Measurements from ENCODE around the gene NR2F6.

The NR2F6 gene

DNA sequence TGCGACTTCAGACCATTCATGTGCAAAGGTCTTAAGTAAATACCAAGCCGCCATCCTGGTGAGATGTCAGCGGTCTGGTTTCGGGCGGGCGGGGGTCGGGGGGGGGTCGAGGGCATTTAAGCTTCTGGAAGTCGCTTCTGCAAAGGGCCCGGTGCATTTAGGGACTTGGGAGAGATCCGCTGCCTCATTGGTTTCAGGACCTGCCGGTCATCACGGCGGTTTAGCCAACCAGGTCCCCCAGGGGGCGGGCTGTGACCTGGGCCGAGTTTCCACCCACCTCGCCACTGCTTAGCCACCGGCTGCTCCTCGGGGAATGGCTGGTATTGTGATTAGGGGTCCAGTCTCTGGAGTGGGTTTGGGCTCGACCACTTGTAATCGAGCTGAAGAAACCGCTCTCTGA is 43.8 kb upstream of the NR2F6 start:
- Histone ChIP-seq H3K4me3 (IDR thresholded peaks at IDR 0.05; ENCODE audit: insufficient read depth, low read depth, low read length) (no peak overlapping the region), H3K79me2 (ENCODE audit: insufficient read depth, low read depth) (no peaks in the 10 kb centered on the region), H2AFZ (ENCODE audit: low read depth) (no peak overlapping the region), H3K36me3 (ENCODE audit: insufficient read depth) (no peaks in the 10 kb centered on the region), H3K4me2 (no peak overlapping the region), H3K27me3 (ENCODE audit: insufficient read depth, low read depth) (0 out of 2 replicates have a peak, but pooled peaks cover 6% of the 10 kb centered on the region), H3K9ac (no peak overlapping the region), H3K4me1 (ENCODE audit: low read depth, poor library complexity, severe bottlenecking) (peaks cover 7% of the 10 kb centered on the region), H3K27ac (no peak overlapping the region), H4K20me1 (ENCODE audit: insufficient read depth) (no peaks in the 10 kb centered on the region)
- no peak for TF ChIP-seq CTCF (conservative IDR thresholded peaks at IDR 0.05; ENCODE audit: low read depth, low read length)

- H3K4me3 ChIP-seq (IDR thresholded peaks at IDR 0.05; ENCODE audit: insufficient read depth, low read depth, low read length) = no peak overlapping the region
- no peak overlapping the region for H3K27ac ChIP-seq
- no peaks in the 10 kb centered on the region for H3K36me3 ChIP-seq (ENCODE audit: insufficient read depth)
- no peak overlapping the region for H3K9ac ChIP-seq
- H4K20me1 ChIP-seq (ENCODE audit: insufficient read depth) = no peaks in the 10 kb centered on the region
- no peak for TF ChIP-seq CTCF (conservative IDR thresholded peaks at IDR 0.05; ENCODE audit: low read depth, low read length)
- no peaks in the 10 kb centered on the region for H3K79me2 ChIP-seq (ENCODE audit: insufficient read depth, low read depth)
- peaks cover 6% of the 10 kb centered on the region for H3K4me1 ChIP-seq (ENCODE audit: low read depth, poor library complexity, severe bottlenecking)
- H2AFZ ChIP-seq (ENCODE audit: low read depth) = no peak overlapping the region
- H3K27me3 ChIP-seq (ENCODE audit: insufficient read depth, low read depth) = 0 out of 2 replicates have a peak, but pooled peaks cover 6% of the 10 kb centered on the region
- no peak overlapping the region for H3K4me2 ChIP-seq
These were observed 41.0 kb upstream of the NR2F6 start for GRCh38 chr19:17286752-17287151.

DNA sequence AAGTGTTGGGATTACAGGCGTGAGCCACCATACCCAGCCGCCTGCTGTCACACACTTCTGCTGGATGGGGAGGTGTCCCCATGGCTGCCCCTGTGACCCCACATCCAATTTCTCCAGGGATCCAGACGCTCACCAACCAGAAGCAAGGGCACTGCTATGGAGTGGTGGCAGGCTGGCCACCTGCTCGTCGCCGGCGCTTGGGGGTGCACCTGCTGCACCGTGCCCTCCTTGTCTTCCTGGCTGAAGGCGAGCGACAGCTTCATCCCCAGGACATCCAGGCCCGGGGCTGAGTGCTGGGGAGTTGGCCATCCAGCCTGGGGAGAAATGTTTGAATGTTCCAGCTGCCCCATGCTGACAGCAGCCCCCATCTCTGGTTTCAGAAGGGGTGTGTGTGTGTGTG is 40.5 kb upstream of the NR2F6 start:
- no peak for TF ChIP-seq CTCF (conservative IDR thresholded peaks at IDR 0.05; ENCODE audit: low read depth, low read length)
- Histone ChIP-seq H3K79me2 (ENCODE audit: insufficient read depth, low read depth) (no peaks in the 10 kb centered on the region), H3K27me3 (ENCODE audit: insufficient read depth, low read depth) (0 out of 2 replicates have a peak, but pooled peaks cover 6% of the 10 kb centered on the region), H2AFZ (ENCODE audit: low read depth) (no peak overlapping the region), H3K27ac (no peak overlapping the region), H3K4me1 (ENCODE audit: low read depth, poor library complexity, severe bottlenecking) (peaks cover 6% of the 10 kb centered on the region), H3K36me3 (ENCODE audit: insufficient read depth) (no peaks in the 10 kb centered on the region), H3K9ac (no peak overlapping the region), H3K4me2 (no peak overlapping the region), H3K4me3 (IDR thresholded peaks at IDR 0.05; ENCODE audit: insufficient read depth, low read depth, low read length) (no peak overlapping the region), H4K20me1 (ENCODE audit: insufficient read depth) (no peaks in the 10 kb centered on the region)

DNA sequence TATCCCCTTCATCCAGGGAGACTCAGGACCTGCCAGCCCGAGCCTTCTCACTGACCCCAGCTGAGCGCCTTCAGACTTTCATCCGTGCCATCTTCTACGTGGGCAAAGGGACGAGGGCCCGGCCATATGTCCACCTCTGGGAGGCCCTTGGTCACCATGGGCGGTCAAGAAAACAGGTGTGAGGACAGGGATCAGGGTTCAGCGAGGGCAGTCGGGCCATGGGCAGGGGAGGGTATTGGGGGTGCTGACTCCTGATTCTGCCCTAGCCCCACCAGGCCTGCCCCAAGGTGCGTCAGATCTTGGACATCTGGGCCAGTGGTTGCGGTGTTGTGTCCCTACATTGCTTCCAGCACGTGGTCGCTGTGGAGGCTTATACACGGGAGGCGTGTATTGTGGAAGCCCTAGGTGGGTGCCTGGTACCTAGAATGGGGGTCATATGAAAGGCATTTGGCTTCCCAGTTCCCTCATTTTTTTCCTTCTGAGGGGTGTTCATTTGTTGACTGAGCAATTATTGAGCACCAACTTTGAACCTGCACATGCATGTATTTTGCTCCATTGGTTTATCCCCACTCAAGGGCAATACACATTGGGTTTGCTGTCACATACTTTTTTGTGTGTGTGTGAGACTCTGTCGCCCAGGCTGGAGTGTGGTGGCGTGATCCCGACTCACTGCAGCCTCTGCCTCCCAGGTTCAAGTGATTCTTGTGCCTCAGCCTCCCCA is 39.9 kb upstream of the NR2F6 start:
- TF ChIP-seq CTCF (conservative IDR thresholded peaks at IDR 0.05; ENCODE audit: low read depth, low read length) = no peak
- Histone ChIP-seq H3K4me2 (no peak overlapping the region), H4K20me1 (ENCODE audit: insufficient read depth) (no peaks in the 10 kb centered on the region), H3K9ac (no peak overlapping the region), H3K4me1 (ENCODE audit: low read depth, poor library complexity, severe bottlenecking) (peaks cover 6% of the 10 kb centered on the region), H2AFZ (ENCODE audit: low read depth) (no peak overlapping the region), H3K4me3 (IDR thresholded peaks at IDR 0.05; ENCODE audit: insufficient read depth, low read depth, low read length) (no peak overlapping the region), H3K27me3 (ENCODE audit: insufficient read depth, low read depth) (0 out of 2 replicates have a peak, but pooled peaks cover 6% of the 10 kb centered on the region), H3K79me2 (ENCODE audit: insufficient read depth, low read depth) (no peaks in the 10 kb centered on the region), H3K36me3 (ENCODE audit: insufficient read depth) (no peaks in the 10 kb centered on the region), H3K27ac (no peak overlapping the region)

All from KMS-11 (cell line).